ENCODE results near the gene LRMDA.

DNA sequence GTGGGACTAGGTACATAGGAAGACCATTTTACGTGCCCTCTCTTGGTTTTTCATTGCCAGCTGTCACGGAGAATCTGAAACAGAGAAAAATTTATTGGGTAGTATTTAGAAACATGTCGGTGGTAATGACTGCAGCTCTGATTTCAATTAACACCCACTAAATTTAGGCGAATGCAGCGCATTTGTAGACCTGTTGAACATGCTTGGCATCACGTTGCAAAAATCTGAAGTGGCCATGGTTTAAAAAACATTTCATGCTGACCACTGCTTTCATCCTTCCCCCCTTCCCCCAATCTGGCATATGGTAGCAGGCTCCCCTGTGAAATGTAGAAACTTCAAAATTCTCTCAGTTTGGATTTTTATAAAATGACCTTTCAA, 34.0 kb downstream of the LRMDA start:
- TF ChIP-seq, protein P1, sequence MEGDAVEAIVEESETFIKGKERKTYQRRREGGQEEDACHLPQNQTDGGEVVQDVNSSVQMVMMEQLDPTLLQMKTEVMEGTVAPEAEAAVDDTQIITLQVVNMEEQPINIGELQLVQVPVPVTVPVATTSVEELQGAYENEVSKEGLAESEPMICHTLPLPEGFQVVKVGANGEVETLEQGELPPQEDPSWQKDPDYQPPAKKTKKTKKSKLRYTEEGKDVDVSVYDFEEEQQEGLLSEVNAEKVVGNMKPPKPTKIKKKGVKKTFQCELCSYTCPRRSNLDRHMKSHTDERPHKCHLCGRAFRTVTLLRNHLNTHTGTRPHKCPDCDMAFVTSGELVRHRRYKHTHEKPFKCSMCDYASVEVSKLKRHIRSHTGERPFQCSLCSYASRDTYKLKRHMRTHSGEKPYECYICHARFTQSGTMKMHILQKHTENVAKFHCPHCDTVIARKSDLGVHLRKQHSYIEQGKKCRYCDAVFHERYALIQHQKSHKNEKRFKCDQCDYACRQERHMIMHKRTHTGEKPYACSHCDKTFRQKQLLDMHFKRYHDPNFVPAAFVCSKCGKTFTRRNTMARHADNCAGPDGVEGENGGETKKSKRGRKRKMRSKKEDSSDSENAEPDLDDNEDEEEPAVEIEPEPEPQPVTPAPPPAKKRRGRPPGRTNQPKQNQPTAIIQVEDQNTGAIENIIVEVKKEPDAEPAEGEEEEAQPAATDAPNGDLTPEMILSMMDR (IDR thresholded peaks at IDR 0.05), result no peak
- no peak for TF ChIP-seq POLR2A (IDR thresholded peaks at IDR 0.05)

Data from adrenal gland (tissue), 5 donors.